ENCODE measurements around the gene STOML2.

Gene STOML2

DNA sequence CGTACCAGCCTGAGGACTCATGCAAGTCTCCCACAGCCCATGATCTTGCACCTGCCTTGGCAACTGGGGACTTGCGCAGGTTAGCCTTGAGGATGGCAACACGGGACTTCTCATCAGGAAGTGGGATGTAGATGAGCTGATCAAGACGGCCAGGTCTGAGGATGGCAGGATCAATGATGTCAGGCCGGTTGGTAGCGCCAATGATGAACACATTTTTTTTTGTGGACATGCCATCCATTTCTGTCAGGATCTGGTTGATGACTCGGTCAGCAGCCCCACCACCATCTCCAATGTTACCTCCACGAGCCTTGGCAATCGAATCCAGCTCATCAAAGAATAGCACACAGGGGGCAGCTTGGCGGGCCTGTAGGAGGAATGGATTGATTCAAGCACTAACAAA is 43.5 kb downstream of the STOML2 start:
- H3K4me3 ChIP-seq (ENCODE audit: low read depth, low read length), result no peak overlapping the region
- TF ChIP-seq MAX (IDR thresholded peaks at IDR 0.05; ENCODE audit: low read depth, low read length) (no peak), POLR2A (IDR thresholded peaks at IDR 0.05; ENCODE audit: extremely low read depth, insufficient read length) (no peak), MYC (IDR thresholded peaks at IDR 0.05; ENCODE audit: low read depth, low read length) (no peak)
- TF ChIP-seq, protein P1, sequence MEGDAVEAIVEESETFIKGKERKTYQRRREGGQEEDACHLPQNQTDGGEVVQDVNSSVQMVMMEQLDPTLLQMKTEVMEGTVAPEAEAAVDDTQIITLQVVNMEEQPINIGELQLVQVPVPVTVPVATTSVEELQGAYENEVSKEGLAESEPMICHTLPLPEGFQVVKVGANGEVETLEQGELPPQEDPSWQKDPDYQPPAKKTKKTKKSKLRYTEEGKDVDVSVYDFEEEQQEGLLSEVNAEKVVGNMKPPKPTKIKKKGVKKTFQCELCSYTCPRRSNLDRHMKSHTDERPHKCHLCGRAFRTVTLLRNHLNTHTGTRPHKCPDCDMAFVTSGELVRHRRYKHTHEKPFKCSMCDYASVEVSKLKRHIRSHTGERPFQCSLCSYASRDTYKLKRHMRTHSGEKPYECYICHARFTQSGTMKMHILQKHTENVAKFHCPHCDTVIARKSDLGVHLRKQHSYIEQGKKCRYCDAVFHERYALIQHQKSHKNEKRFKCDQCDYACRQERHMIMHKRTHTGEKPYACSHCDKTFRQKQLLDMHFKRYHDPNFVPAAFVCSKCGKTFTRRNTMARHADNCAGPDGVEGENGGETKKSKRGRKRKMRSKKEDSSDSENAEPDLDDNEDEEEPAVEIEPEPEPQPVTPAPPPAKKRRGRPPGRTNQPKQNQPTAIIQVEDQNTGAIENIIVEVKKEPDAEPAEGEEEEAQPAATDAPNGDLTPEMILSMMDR (IDR thresholded peaks at IDR 0.05; ENCODE audit: low read depth, low read length), result no peak
- DNase-seq (ENCODE audit: low read depth), result no peak

DNA sequence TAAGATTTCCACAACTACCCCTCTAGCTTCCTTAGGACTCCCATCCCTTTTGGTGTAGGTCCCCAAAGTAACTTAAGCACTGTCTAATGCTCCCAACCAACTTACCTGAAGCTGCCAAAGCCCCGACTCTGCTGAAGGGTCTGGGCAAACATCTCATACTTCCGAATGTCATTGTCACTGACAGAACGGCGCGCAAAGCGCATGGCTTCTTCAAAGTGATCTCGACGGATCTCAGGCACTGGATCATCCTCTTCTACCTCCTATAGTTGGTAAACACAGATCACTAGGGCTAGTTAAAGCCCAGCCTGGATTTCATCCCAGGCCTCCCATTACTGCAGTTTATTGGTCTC is 45.7 kb downstream of the STOML2 start:
- DNase-seq (ENCODE audit: low read depth), result no peak
- TF ChIP-seq MAX (IDR thresholded peaks at IDR 0.05; ENCODE audit: low read depth, low read length), result no peak
- no peak for TF ChIP-seq MYC (IDR thresholded peaks at IDR 0.05; ENCODE audit: low read depth, low read length)
- no peak for TF ChIP-seq POLR2A (IDR thresholded peaks at IDR 0.05; ENCODE audit: extremely low read depth, insufficient read length)
- TF ChIP-seq, protein P1 (IDR thresholded peaks at IDR 0.05; ENCODE audit: low read depth, low read length), result no peak
- H3K4me3 ChIP-seq (ENCODE audit: low read depth, low read length), result no peak overlapping the region

DNA sequence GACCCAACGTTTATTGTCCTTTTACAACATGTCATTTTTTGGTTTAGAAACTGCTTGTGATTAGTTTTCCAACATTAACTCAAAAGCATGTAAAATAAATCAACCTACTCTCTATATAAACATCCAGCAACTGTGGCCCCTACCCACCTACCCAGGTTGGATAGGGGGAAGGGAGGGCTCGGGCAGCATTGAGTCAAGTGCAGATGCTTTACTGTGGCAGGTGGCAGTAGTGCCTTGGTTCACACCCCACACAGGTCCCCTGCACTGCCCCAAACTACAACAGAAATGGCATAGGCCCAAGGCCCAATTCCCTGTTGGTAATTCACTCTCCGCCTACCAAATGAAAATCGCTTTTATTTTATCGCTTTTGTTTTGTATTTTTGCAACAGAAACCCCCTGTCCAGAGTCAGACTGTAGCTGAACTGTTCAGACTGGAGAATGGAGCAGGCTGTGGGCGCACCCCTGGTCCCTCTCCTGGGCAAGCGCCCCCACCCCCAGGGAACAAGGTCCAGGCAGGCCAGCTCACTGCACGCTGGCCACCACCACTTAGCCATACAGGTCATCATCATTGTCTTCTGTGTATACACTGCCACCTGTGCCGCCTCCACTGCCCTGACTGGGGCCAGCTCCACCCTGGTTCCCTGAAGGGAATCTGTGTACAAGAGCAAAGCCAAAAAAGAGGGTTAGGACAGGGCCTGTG is 46.2 kb downstream of the STOML2 start:
- TF ChIP-seq MYC (IDR thresholded peaks at IDR 0.05; ENCODE audit: low read depth, low read length), result no peak
- TF ChIP-seq, protein P1 (IDR thresholded peaks at IDR 0.05; ENCODE audit: low read depth, low read length), result no peak
- no peak for TF ChIP-seq MAX (IDR thresholded peaks at IDR 0.05; ENCODE audit: low read depth, low read length)
- TF ChIP-seq POLR2A (IDR thresholded peaks at IDR 0.05; ENCODE audit: extremely low read depth, insufficient read length), result no peak
- DNase-seq (ENCODE audit: low read depth), result no peak
- H3K4me3 ChIP-seq (ENCODE audit: low read depth, low read length), result no peak overlapping the region

DNA sequence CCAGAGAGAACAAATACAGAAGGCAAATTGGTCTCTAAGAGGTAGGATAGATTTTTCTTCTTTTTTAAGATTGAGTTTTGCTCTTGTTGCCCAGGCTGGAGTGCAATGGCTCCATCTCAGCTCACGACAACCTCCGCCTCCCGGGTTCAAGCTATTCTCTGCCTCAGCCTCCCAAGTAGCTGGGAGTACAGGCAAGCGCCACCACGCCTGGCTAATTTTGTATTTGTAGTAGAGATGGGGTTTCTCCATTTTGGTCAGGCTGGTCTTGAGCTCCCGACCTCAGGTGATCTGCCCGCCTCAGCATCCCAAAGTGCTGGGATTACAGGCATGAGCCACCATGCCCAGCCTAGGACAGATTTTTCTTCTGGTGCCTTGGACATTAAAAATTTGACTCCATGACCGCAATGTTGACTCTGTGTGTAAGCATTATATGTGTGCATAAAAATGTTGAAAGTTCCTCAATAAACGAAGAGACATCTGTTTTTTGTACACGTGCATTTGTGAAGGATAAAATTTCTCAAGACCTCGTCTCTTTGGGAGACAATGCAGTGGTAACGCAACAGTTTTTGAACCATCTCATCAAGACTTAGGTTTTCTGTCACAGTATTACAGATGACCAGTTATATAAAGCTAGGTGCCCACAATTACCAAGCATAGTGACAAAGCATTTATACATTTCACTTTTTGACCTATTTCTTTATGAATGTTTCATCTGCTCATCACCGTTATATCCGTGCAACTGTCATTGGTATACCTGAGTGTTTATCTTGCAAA is 47.9 kb downstream of the STOML2 start:
- DNase-seq (ENCODE audit: low read depth), result no peak
- no peak overlapping the region for H3K4me3 ChIP-seq (ENCODE audit: low read depth, low read length)
- TF ChIP-seq MAX (IDR thresholded peaks at IDR 0.05; ENCODE audit: low read depth, low read length) (no peak), MYC (IDR thresholded peaks at IDR 0.05; ENCODE audit: low read depth, low read length) (no peak), POLR2A (IDR thresholded peaks at IDR 0.05; ENCODE audit: extremely low read depth, insufficient read length) (no peak)
- TF ChIP-seq, protein P1 (IDR thresholded peaks at IDR 0.05; ENCODE audit: low read depth, low read length), result no peak

GRCh38 chr9:35054185-35054835 is 48.6 kb downstream of the STOML2 start:
- TF ChIP-seq, protein P1 (IDR thresholded peaks at IDR 0.05; ENCODE audit: low read depth, low read length), result no peak
- TF ChIP-seq POLR2A (IDR thresholded peaks at IDR 0.05; ENCODE audit: extremely low read depth, insufficient read length) (no peak), MAX (IDR thresholded peaks at IDR 0.05; ENCODE audit: low read depth, low read length) (no peak), MYC (IDR thresholded peaks at IDR 0.05; ENCODE audit: low read depth, low read length) (no peak)
- H3K4me3 ChIP-seq (ENCODE audit: low read depth, low read length), result no peak overlapping the region
- DNase-seq (ENCODE audit: low read depth), result no peak
